ENCODE data around the gene TRIO.

The TRIO gene

DNA sequence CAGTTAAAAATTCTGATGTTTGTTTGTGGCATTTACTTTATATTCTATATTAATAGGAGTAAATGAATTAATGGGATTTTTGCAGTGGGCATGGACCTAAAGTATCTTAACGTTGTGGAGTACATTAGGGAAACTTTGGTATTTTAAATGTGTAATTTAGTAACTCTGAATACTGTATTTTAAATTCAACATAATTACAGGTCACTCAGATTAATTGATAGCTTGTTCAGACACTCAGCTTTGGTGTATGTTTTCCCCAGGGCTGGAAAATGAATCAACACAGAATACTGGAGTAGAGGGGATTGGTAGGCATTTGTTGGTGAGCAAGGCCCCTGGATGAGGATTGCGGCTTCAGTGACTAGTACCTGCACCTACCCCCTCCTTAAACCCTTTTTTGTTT lies 117.5 kb downstream of the TRIO start:
- in situ Hi-C loops (cut with MboI; ENCODE audit: low sequenced_read_pairs): no loop called here

DNA sequence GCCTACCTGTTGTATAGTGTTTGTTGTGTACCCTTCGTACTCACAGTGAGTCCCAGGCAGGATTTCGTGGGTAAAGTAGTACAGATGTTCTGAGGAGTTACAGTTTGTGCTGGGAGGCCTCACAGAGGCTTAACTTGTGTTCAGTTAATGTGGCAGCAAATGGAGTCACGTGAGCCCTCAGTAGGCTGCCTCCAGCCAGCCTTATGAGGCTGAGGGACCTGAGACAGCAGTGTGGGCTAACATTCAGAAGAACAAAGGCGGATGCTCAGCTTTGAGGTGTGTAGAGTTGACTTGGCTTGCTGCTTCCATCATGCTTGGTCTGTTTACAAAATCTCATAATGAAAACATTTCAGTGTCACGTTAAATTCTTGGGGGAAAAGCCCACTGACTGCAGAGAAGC lies 118.1 kb downstream of the TRIO start:
- in situ Hi-C loops (cut with MboI; ENCODE audit: low sequenced_read_pairs): no loop called here

DNA sequence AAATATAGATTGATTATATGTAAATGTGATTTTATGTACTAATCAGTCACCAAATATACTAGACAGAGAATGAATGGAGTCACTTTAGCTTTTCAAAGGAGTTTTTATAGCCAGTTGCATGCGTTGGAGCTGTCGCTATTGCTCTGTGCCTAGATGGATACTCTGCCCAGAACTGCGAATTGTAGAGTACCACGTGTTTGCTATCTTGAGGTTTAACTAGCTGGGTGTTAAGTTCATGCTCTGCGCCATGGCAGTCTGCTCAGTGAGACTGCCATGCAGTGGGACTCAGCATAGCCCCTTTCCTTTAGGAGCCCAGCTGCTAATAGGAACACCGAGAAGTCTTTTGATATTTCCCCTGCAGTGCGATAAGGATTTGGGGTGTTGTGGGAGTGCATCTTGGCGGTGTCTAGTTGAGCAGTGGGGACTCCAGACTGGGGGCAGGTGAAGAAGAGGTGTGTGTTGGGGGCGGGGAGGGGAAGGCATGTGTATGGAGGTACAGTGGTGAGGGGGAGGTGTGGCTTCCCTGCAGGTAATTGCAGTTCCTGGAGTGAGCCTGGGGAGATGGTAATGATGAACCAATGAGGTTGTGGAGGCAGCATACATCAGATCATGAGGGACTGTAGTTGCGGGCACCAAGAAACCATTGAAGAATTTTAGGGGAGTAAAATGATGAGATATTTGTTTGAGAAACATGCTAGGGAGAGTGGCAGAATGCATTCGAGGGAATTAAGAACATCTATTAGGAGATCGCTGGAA lies 118.9 kb downstream of the TRIO start:
- in situ Hi-C loops (cut with MboI; ENCODE audit: low sequenced_read_pairs): no loop called here

GRCh38 chr5:14263113-14263512 lies 120.0 kb downstream of the TRIO start:
- in situ Hi-C loops (cut with MboI; ENCODE audit: low sequenced_read_pairs): no loop called here

GRCh38 chr5:14263699-14264098 lies 120.6 kb downstream of the TRIO start:
- in situ Hi-C loops (cut with MboI; ENCODE audit: low sequenced_read_pairs): no loop called here

DNA sequence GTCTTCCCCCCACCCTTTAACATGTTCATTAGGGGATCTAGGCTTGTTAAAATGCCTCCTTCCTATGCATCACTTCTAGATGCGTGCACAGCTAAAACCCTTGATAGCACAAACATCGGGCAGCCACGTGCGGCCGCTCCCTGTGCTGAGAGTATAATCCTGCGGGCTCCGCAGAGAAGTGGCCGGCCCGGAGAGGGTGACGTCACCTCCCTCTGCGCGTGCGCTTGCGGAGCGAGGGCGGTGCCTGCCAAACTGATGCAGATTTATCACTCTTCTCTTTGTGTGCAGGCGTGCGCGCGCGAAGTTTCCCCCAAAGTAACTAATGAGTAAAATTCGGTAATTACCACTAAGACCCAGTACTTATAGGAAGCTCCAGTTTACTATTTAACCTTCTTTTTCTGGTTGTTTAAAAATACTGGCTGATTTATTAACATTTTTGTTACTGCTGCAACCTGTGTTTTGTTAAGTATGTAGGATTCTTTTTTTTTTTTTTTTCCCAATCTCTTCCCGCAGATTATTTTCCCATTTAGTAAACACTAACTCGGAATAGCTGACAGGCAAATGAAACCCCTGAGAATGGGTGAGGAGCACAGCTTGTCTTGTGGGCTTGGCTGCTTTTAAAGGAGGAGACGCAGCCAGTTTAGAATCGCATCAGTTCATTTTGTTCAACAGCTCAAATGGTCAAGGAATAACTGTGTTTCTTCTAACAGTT lies 121.6 kb downstream of the TRIO start:
- in situ Hi-C loops (cut with MboI; ENCODE audit: low sequenced_read_pairs): no loop called here

- in situ Hi-C loops (cut with MboI; ENCODE audit: low sequenced_read_pairs): no loop called here
These were observed 122.4 kb downstream of the TRIO start for GRCh38 chr5:14265570-14265969.

- in situ Hi-C loops (cut with MboI; ENCODE audit: low sequenced_read_pairs): no loop called here
These were observed 123.0 kb downstream of the TRIO start for GRCh38 chr5:14266171-14266570.

GRCh38 chr5:14266686-14267085 lies 123.5 kb downstream of the TRIO start:
- in situ Hi-C loops (cut with MboI; ENCODE audit: low sequenced_read_pairs): no loop called here

GRCh38 chr5:14267166-14267838 lies 124.2 kb downstream of the TRIO start:
- in situ Hi-C loops (cut with MboI; ENCODE audit: low sequenced_read_pairs): no loop called here

DNA sequence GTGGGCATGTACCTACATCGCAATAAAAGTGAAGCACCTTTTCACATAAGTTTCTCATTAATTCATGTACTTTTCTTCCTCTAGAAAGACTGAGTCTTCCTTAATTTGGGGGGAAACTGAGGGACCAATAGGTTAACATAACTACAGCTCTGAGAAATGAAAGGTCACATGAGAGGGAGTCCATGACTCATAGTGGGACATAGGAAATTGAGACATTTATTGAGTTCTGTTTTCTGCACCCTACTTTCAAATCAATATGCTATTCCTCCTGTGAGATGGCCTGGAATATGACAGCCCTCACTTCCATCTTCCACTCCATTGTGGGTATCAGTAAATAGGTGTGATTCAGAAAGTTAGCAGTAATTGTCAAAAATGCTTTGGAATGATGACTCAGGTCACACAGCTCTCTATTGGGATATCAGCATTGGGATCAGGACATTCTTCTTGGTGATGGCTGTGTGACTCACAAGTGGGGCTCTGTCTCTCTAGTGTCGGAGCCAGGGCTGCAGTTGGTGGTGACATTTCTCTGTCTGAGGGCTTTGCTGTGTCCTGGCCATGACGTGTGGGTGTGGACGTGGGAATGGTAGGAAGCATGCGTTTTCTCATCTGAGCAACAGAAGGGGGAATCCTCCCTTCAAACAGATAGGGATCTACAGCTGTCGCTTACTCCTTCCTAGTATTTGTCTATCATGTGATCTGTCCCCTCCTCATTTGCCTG lies 125.0 kb downstream of the TRIO start:
- in situ Hi-C loops (cut with MboI; ENCODE audit: low sequenced_read_pairs): no loop called here

GRCh38 chr5:14268738-14269137 lies 125.6 kb downstream of the TRIO start:
- in situ Hi-C loops (cut with MboI; ENCODE audit: low sequenced_read_pairs): no loop called here

- in situ Hi-C loops (cut with MboI; ENCODE audit: low sequenced_read_pairs): no loop called here
These were observed 126.3 kb downstream of the TRIO start for GRCh38 chr5:14269395-14269794.

- in situ Hi-C loops (cut with MboI; ENCODE audit: low sequenced_read_pairs): no loop called here
These were observed 127.1 kb downstream of the TRIO start for GRCh38 chr5:14270209-14270702.

DNA sequence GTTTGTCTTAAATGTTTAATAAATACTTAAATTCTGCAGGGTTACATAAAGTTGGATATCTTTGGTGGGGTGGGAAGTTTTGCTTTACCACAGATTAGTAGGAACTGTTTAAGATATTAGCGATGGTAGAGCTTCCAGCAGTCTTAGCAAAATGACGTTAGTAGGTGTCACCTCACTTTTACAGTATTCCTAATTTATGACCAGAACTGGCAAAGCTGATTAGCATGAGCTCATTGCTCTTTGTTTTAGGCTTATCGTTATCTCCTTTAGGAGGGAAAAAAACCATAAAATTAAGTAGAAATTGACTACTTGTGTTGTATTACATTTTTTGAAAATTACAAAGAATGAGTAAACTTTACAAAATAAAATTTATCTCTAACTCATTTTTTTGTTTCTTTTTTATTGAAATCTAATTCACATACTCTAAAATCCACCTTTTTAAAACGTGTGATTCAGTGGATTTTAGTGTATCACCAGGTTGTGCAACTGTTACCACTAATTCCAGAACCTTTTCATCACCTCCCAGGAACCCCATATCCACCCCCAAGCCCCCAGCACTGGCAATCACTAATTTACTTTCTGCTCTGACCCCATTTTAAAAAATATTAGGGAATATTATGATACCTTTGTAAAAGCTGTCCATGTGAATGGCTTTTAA lies 129.5 kb downstream of the TRIO start:
- in situ Hi-C loops (cut with MboI; ENCODE audit: low sequenced_read_pairs): no loop called here

- in situ Hi-C loops (cut with MboI; ENCODE audit: low sequenced_read_pairs): no loop called here
These were observed 130.1 kb downstream of the TRIO start for GRCh38 chr5:14273207-14273767.

- in situ Hi-C loops (cut with MboI; ENCODE audit: low sequenced_read_pairs): no loop called here
These were observed 133.2 kb downstream of the TRIO start for GRCh38 chr5:14276380-14276779.

DNA sequence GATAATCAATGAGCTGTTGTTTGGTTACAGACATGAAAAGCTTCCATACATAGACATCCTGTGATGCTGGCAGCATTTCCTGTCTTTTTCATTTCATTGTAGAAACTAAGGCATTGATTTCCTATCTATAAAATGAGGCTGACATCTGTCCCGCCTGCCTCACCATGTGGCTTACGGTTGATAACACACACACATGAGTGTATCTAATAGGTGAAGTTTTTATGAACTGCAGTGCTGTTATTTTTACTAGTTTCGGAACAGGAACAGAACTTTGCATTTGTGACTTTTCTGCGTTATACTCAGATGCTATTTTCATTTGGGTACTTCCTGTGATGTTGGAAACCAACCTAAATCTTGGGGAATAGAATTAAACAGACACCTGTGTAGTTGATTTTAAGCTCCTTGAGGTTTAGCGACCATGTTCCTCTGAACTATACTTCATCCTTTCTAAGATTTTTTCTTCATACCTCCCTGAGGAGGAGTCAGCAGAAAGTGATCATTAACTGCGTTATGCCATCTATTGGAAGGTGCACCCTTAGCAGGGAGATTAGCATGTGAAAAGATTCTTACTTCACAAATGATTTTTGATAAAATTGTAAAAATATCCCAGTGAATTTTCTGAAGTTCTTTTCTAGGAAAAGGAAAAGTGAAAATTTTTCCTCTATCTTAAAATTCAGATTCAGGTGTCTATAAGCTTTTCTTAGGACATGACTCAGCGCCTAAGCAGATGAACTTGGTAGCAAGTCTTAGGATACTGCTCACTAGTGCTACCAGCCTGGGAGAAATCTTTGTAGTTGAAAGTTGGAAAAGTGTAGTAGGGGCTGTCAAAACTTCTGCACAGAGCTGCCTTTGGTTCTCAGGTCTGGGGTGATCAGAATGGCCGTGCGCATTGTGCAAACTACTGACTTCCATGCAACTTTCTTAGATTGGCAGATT lies 134.5 kb downstream of the TRIO start:
- in situ Hi-C loops (cut with MboI; ENCODE audit: low sequenced_read_pairs): no loop called here

- in situ Hi-C loops (cut with MboI; ENCODE audit: low sequenced_read_pairs): no loop called here
These were observed 137.2 kb downstream of the TRIO start for GRCh38 chr5:14280294-14280854.
